Measurements from ENCODE around the gene DHX15.
"Not testable (repeated sequence)": the region's sequence is repeated elsewhere in the genome, so short reads cannot be mapped to it uniquely, and the experiment has no call there.

Gene DHX15

DNA sequence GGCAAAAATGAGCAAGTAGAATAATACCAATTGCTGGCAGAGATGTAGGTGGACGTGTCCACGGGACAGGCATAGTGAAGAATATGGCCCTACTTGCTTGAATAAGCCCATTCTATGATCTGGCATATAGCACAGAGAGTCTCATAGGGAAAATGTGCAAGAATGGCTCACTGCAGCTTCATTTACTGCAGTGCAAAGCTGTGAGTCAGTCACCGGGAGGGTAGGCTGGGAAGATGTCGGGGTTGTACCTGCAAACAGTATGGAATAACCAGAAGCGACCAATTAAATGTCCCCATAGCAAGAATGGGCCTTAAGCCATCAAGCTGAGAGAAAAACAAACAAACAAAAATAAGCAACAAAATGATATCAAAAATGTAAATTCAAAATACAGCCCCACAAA, 74.3 kb downstream of the DHX15 start:
- Histone ChIP-seq H4K20me1 (ENCODE audit: control insufficient read depth, insufficient read depth, low read depth, low read length) (0 out of 2 replicates have a peak, but pooled peaks cover 12% of the 10 kb centered on the region), H3K4me1 (ENCODE audit: control insufficient read depth, low read length) (no peaks in the 10 kb centered on the region), H3K4me3 (ENCODE audit: low read length) (no peak overlapping the region), H3K9me2 (replicated peaks; ENCODE audit: control insufficient read depth, low read length) (no peaks in the 10 kb centered on the region), H3F3A (ENCODE audit: control insufficient read depth, insufficient read depth) (peaks cover 27% of the 10 kb centered on the region), H3K79me2 (ENCODE audit: control insufficient read depth, low read length) (no peaks in the 10 kb centered on the region), H3K27ac (ENCODE audit: low read depth, low read length) (no peak overlapping the region), H3K36me3 (ENCODE audit: control insufficient read depth, low read length) (no peaks in the 10 kb centered on the region), H3K9me3 (ENCODE audit: control insufficient read depth, insufficient read depth, low read length) (no peaks in the 10 kb centered on the region), H3K4me2 (ENCODE audit: low read length) (no peak overlapping the region), H3K27me3 (ENCODE audit: control insufficient read depth, low read length) (no peaks in the 10 kb centered on the region)
- TF ChIP-seq, protein P1, sequence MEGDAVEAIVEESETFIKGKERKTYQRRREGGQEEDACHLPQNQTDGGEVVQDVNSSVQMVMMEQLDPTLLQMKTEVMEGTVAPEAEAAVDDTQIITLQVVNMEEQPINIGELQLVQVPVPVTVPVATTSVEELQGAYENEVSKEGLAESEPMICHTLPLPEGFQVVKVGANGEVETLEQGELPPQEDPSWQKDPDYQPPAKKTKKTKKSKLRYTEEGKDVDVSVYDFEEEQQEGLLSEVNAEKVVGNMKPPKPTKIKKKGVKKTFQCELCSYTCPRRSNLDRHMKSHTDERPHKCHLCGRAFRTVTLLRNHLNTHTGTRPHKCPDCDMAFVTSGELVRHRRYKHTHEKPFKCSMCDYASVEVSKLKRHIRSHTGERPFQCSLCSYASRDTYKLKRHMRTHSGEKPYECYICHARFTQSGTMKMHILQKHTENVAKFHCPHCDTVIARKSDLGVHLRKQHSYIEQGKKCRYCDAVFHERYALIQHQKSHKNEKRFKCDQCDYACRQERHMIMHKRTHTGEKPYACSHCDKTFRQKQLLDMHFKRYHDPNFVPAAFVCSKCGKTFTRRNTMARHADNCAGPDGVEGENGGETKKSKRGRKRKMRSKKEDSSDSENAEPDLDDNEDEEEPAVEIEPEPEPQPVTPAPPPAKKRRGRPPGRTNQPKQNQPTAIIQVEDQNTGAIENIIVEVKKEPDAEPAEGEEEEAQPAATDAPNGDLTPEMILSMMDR (IDR thresholded peaks at IDR 0.05; ENCODE audit: low read depth, low read length, poor library complexity, severe bottlenecking): no peak
- no peak for TF ChIP-seq EZH2phosphoT487 (IDR thresholded peaks at IDR 0.05; ENCODE audit: borderline replicate concordance, low read length)

DNA sequence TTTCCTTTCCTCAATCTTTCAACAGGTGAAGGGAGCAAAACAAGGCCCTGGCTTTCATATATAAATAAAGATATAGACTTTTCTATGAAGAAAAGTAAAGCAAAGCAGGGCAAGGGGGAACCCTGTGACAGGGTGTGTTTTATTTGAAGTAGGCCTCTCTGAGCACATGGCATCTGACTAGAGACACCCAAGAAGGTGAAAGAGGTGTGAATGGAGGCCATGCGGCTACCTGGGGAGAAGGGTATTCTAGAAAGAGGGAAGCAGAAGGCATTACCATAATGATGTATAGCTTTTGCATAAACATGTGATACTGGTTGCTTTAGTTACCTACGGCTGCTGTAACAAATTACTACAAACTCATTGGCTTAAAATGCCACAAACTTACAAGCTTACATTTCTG, 75.8 kb downstream of the DHX15 start:
- H3K27ac ChIP-seq (ENCODE audit: low read depth, low read length): no peak overlapping the region
- 0 out of 2 replicates have a peak, but pooled peaks cover 8% of the 10 kb centered on the region for H4K20me1 ChIP-seq (ENCODE audit: control insufficient read depth, insufficient read depth, low read depth, low read length)
- H3K4me2 ChIP-seq (ENCODE audit: low read length): no peak overlapping the region
- no peaks in the 10 kb centered on the region for H3K79me2 ChIP-seq (ENCODE audit: control insufficient read depth, low read length)
- H3F3A ChIP-seq (ENCODE audit: control insufficient read depth, insufficient read depth): peaks cover 11% of the 10 kb centered on the region
- H3K9me3 ChIP-seq (ENCODE audit: control insufficient read depth, insufficient read depth, low read length): no peaks in the 10 kb centered on the region
- no peak overlapping the region for H3K4me3 ChIP-seq (ENCODE audit: low read length)
- TF ChIP-seq EZH2phosphoT487 (IDR thresholded peaks at IDR 0.05; ENCODE audit: borderline replicate concordance, low read length): no peak
- TF ChIP-seq, protein P1 (IDR thresholded peaks at IDR 0.05; ENCODE audit: low read depth, low read length, poor library complexity, severe bottlenecking): no peak
- H3K4me1 ChIP-seq (ENCODE audit: control insufficient read depth, low read length): no peaks in the 10 kb centered on the region
- H3K27me3 ChIP-seq (ENCODE audit: control insufficient read depth, low read length): no peaks in the 10 kb centered on the region
- no peaks in the 10 kb centered on the region for H3K9me2 ChIP-seq (replicated peaks; ENCODE audit: control insufficient read depth, low read length)
- no peaks in the 10 kb centered on the region for H3K36me3 ChIP-seq (ENCODE audit: control insufficient read depth, low read length)

DNA sequence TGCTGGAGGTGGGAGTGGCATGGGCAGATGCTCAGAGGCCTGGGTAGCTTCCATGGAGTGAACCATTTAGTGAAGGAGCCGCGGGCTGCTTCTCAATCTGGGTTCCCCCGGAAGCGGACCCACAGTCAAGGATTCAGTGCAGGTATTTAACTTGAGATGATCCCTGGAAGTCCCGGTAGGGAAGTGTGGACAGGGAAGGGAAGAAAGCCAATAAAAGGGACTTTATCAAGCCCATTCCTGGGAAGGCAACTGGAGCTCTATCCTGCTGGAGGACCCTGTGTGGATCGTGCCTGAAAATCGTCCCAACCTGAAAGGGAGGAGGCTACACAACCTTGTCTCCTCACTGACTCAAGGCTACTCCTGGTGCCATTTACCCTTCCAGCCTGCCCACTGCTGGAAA, 76.9 kb downstream of the DHX15 start:
- no peaks in the 10 kb centered on the region for H3K9me3 ChIP-seq (ENCODE audit: control insufficient read depth, insufficient read depth, low read length)

DNA sequence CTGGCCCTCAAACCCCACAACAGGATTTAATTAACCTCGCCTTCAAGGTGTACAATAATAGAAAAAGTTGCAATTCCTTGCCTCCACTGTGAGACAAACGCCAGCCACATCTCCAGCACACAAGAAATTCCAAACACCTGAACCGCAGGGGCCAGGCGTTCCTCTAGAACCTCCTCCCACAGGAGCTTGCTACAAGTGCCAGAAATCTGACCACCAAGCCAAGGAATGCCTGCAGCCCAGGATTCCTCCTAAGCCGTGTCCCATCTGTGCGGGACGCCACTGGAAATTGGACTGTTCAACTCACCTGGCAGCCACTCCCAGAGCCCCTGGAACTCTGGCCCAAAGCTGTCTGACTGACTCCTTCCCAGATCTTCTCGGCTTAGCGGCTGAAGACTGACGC, 81.3 kb downstream of the DHX15 start:
- H3F3A ChIP-seq (ENCODE audit: control insufficient read depth, insufficient read depth); H3K4me1 ChIP-seq (ENCODE audit: control insufficient read depth, low read length); H3K4me3 ChIP-seq (ENCODE audit: low read length); H3K27me3 ChIP-seq (ENCODE audit: control insufficient read depth, low read length); H3K9me3 ChIP-seq (ENCODE audit: control insufficient read depth, insufficient read depth, low read length); H3K9me2 ChIP-seq (replicated peaks; ENCODE audit: control insufficient read depth, low read length); H3K27ac ChIP-seq (ENCODE audit: low read depth, low read length); H3K4me2 ChIP-seq (ENCODE audit: low read length); H3K36me3 ChIP-seq (ENCODE audit: control insufficient read depth, low read length); H3K79me2 ChIP-seq (ENCODE audit: control insufficient read depth, low read length); H4K20me1 ChIP-seq (ENCODE audit: control insufficient read depth, insufficient read depth, low read depth, low read length): not testable (repeated sequence)

More for the DNA sequence above, 76.9 kb downstream of the DHX15 start:
- H3K4me1 ChIP-seq (ENCODE audit: control insufficient read depth, low read length): no peaks in the 10 kb centered on the region
- no peak overlapping the region for H3K4me2 ChIP-seq (ENCODE audit: low read length)
- H3K4me3 ChIP-seq (ENCODE audit: low read length): no peak overlapping the region
- H3K27me3 ChIP-seq (ENCODE audit: control insufficient read depth, low read length): no peaks in the 10 kb centered on the region
- H3K9me2 ChIP-seq (replicated peaks; ENCODE audit: control insufficient read depth, low read length): no peaks in the 10 kb centered on the region
- no peaks in the 10 kb centered on the region for H3K36me3 ChIP-seq (ENCODE audit: control insufficient read depth, low read length)
- peaks cover 11% of the 10 kb centered on the region for H3F3A ChIP-seq (ENCODE audit: control insufficient read depth, insufficient read depth)
- H4K20me1 ChIP-seq (ENCODE audit: control insufficient read depth, insufficient read depth, low read depth, low read length): 0 out of 2 replicates have a peak, but pooled peaks cover 8% of the 10 kb centered on the region
- no peak for TF ChIP-seq EZH2phosphoT487 (IDR thresholded peaks at IDR 0.05; ENCODE audit: borderline replicate concordance, low read length)
- TF ChIP-seq, protein P1 (IDR thresholded peaks at IDR 0.05; ENCODE audit: low read depth, low read length, poor library complexity, severe bottlenecking): no peak
- no peaks in the 10 kb centered on the region for H3K79me2 ChIP-seq (ENCODE audit: control insufficient read depth, low read length)
- no peak overlapping the region for H3K27ac ChIP-seq (ENCODE audit: low read depth, low read length)
